B cell (primary cell): ENCODE measurements around the gene FOXP3.
"Not testable (repeated sequence)": the region's sequence is repeated elsewhere in the genome, so short reads cannot be mapped to it uniquely, and the experiment has no call there.

ENCODE experiments used
- CTCF ChIP-seq: fragments of 200-600 bp; IDR thresholded peaks from one replicate; pipeline ENCODE4 v1.8.0; 2022; ENCODE audit warnings: antibody characterized with exemption, mild to moderate bottlenecking
- EZH2 ChIP-seq: IDR thresholded peaks from 2 replicates; pipeline ENCODE4 v1.6.1; 2012; ENCODE audit warnings: borderline replicate concordance, low read depth, mild to moderate bottlenecking, moderate library complexity, low read length; ENCODE audit not compliant: insufficient read depth, poor library complexity, severe bottlenecking

- TF ChIP-seq CTCF, EZH2: not testable (repeated sequence)
Observed at GRCh38 chrX:49307775-49308174, 43.3 kb upstream of the FOXP3 start.
